Panc1 (cell line): ENCODE results near the gene SEM1. TPM values are rescaled to one million over a fixed set of nuclear protein-coding genes. Genes with fewer than 3 reads are reported as not detected.

ENCODE experiments used
- ATAC-seq: fragments of 200-7000 bp; cut with Tn5 transposase; 2 replicates; pipeline ENCODE4 v1.9.1; 2020; ENCODE audit warnings: mild to moderate bottlenecking, moderate library complexity
- BruUV-seq: library from RNA; stranded (reverse); fragments of 400-500 nt; replicated peaks from 2 replicates; lab custom pipeline; 2021; lab: Mats Ljungman, UMichigan
- CTCF ChIA-PET: fragments of 300-600 bp; sonication (Branson Sonifier 250); formaldehyde crosslinking; loops from one replicate; lab custom pipeline; 2022; ENCODE audit warnings: antibody characterized with exemption; lab: Charles Lee
- POLR2A ChIA-PET: fragments of 300-600 bp; sonication (Branson Sonifier 250); formaldehyde crosslinking; loops from one replicate; lab custom pipeline; 2022; ENCODE audit warnings: antibody characterized with exemption; lab: Charles Lee
- DNase-seq: peaks from one replicate; pipeline ENCODE4 v3.0.0-alpha.2; 2010; ENCODE audit warnings: low read depth, low spot score
- H3K27ac ChIP-seq: 2 replicates; pipeline ENCODE4 v1.5.1; 2011; ENCODE audit warnings: mild to moderate bottlenecking, low read length, inconsistent platforms
- H3K27me3 ChIP-seq: fragments of 200-500 bp; sonication (Bioruptor generic); 2 replicates; pipeline ENCODE4 v1.6.0; 2014; ENCODE audit warnings: low read length, inconsistent platforms; ENCODE audit not compliant: control insufficient read depth, insufficient read depth
- H3K36me3 ChIP-seq: fragments of 200-500 bp; sonication (Bioruptor generic); 2 replicates; pipeline ENCODE4 v1.5.1; 2014; ENCODE audit warnings: inconsistent platforms, mild to moderate bottlenecking, low read length, moderate library complexity; ENCODE audit not compliant: control insufficient read depth, insufficient read depth
- H3K4me1 ChIP-seq: 2 replicates; pipeline ENCODE4 v1.5.1; 2011; ENCODE audit warnings: inconsistent platforms, mild to moderate bottlenecking, low read length, moderate library complexity; ENCODE audit not compliant: control insufficient read depth, insufficient read depth
- H3K4me3 ChIP-seq, 2 experiments: 2 replicates each; pipeline ENCODE4 v1.5.1; 2011 to 2012; ENCODE audit warnings: low read depth in 2 of 2, low read length in 2 of 2, mild to moderate bottlenecking in 2 of 2, inconsistent platforms in 1 of 2, moderate library complexity in 1 of 2
- H3K9me3 ChIP-seq: fragments of 200-500 bp; sonication (Bioruptor generic); 2 replicates; pipeline ENCODE4 v1.5.1; 2014; ENCODE audit warnings: low read depth, mild to moderate bottlenecking, inconsistent platforms, low read length, moderate library complexity; ENCODE audit not compliant: control insufficient read depth, insufficient read depth
- CTCF ChIP-seq: fragments of 450-650 bp; IDR thresholded peaks from 2 replicates; pipeline ENCODE4 v1.5.1; 2017; ENCODE audit warnings: mild to moderate bottlenecking
- POLR2AphosphoS5 ChIP-seq: IDR thresholded peaks from 2 replicates; pipeline ENCODE4 v1.6.1; 2012; ENCODE audit warnings: mild to moderate bottlenecking, low read depth, low read length, moderate library complexity
- REST ChIP-seq, 2 experiments: IDR thresholded peaks; 2 replicates each; pipeline ENCODE4 v1.6.1; 2011 to 2012; ENCODE audit warnings: low read depth in 2 of 2, control low read depth in 1 of 2, low read length in 1 of 2, mild to moderate bottlenecking in 1 of 2, moderate library complexity in 1 of 2; ENCODE audit not compliant: insufficient read depth in 1 of 2
- SIN3A ChIP-seq: IDR thresholded peaks from 2 replicates; pipeline ENCODE4 v1.6.1; 2012; ENCODE audit warnings: low read depth, mild to moderate bottlenecking, low read length, moderate library complexity, borderline replicate concordance; ENCODE audit not compliant: insufficient read depth
- TCF7L2 ChIP-seq: IDR thresholded peaks from 2 replicates; pipeline ENCODE4 v1.6.1; 2011; ENCODE audit warnings: mild to moderate bottlenecking, low read depth, low read length, inconsistent platforms
- in situ Hi-C: cut with HindIII; loops from 2 replicates; pipeline ENCODE4 v1.10.0; 2016; ENCODE audit warnings: low sequenced_read_pairs, low pct_unique_long_range_greater_than_20kb
- intact Hi-C: fragments of 100-400 bp; cut with micrococcal nuclease; formaldehyde crosslinking; loops from one replicate; pipeline ENCODE4 v1.10.0; 2022; ENCODE audit not compliant: unreplicated experiment
- total RNA-seq: library from RNA; stranded (reverse); gene quantifications from one replicate; pipeline ENCODE4 v1.2.1, GENCODE V29; 2021; ENCODE audit not compliant: unreplicated experiment

The SEM1 gene
- total RNA-seq, 1 experiment from 2014 or later: 67.8 TPM

- TF ChIP-seq SIN3A (no peak), TCF7L2 (no peak), POLR2AphosphoS5 (no peak), REST (IDR thresholded peaks at IDR 0.05; ENCODE audit: insufficient read depth in 1 of 2, low read depth in 2 of 2, low read length in 1 of 2) (no peak), CTCF (no peak)
- Histone ChIP-seq H3K4me3 (no peak overlapping the region), H3K9me3 (no peaks in the 10 kb centered on the region), H3K4me1 (no peaks in the 10 kb centered on the region), H3K27ac (no peak overlapping the region), H3K36me3 (no peaks in the 10 kb centered on the region), H3K27me3 (no peaks in the 10 kb centered on the region)
- no peak for ATAC-seq
- CTCF ChIA-PET: no interaction called here
- in situ Hi-C loops (no loop called here), intact Hi-C loops (no loop called here)
- BruUV-seq: no TSS peak
- POLR2A ChIA-PET: no interaction called here
- no peak for DNase-seq
These were observed 39.0 kb downstream of the SEM1 start for GRCh38 chr7:96670338-96671289.

- intact Hi-C loops (no loop called here), in situ Hi-C loops (no loop called here)
- Histone ChIP-seq H3K27me3 (no peaks in the 10 kb centered on the region), H3K36me3 (no peaks in the 10 kb centered on the region), H3K27ac (no peak overlapping the region), H3K4me3 (no peak overlapping the region), H3K4me1 (no peaks in the 10 kb centered on the region), H3K9me3 (no peaks in the 10 kb centered on the region)
- DNase-seq (no peak), ATAC-seq (no peak)
- ChIA-PET CTCF (no interaction called here), POLR2A (no interaction called here)
- no TSS peak for BruUV-seq
- TF ChIP-seq POLR2AphosphoS5 (no peak), TCF7L2 (no peak), CTCF (no peak), REST (IDR thresholded peaks at IDR 0.05; ENCODE audit: insufficient read depth in 1 of 2, low read depth in 2 of 2, low read length in 1 of 2) (no peak), SIN3A (no peak)
These were observed 39.8 kb downstream of the SEM1 start for GRCh38 chr7:96669812-96670211.
